ENCODE measurements around the gene LSS. TPM values are rescaled to one million over a fixed set of nuclear protein-coding genes. Genes with fewer than 3 reads are reported as not detected.

Gene LSS
- total and polyA plus RNA-seq, 3 experiments from 2014 or later = 16.1 to 20.4 (median 19.6) TPM

DNA sequence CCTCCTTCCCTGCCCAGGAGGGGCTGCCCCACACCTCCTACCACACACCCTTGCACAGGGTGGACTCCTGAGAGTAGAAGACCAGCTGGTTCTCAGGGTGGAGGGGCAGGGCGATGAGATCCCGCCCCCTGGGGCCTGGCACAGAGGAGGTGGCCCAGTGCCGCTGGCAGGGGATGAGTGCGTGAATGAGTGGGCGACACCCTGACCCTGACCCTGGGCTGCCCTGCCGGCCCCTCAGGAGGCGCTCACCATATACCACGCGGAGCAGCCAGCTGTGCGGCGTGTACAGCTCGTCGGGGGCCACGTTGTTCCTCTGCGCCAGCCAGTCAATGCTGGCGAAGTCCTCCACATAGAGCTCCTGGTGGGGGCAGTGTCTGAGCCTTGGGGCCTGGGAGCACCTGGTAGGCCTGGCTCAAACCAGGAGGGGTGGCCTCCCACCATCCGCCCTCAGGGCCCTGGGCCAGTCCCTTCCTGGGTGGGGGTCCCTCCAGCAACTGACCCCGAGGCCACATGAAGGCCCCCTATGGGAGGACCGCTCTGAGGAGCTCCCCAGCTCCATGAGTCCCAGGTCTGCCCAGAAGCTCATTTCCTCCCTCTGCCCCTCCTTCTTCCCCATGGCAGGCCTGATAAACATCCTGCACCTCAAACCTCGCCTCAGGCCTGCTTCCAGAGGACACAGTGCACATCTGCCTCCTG, 13.0 kb downstream of the LSS start:
- POLR2A ChIA-PET = no interaction called here
- no peaks in the 10 kb centered on the region for H3K27me3 ChIP-seq (ENCODE audit: insufficient read depth, low read length, poor library complexity, severe bottlenecking)
- H3K36me3 Mint-ChIP-seq = peaks cover 0 to 58% (median 0%) of the 10 kb centered on the region in 3 donors
- no peaks in the 10 kb centered on the region for H3K27me3 Mint-ChIP-seq
- DNase-seq = peak in 1 of 5 donors; percentile 35
- no peaks in the 10 kb centered on the region for H3K4me1 ChIP-seq (ENCODE audit: insufficient read depth, low read length)
- no peaks in the 10 kb centered on the region for H3K9me3 ChIP-seq (ENCODE audit: low read length)
- H3K4me1 Mint-ChIP-seq = peaks cover 0 to 4% (median 0%) of the 10 kb centered on the region in 3 donors
- no peak overlapping the region for H3K27ac ChIP-seq (ENCODE audit: low read depth, low read length)
- peak overlapping the region in 2 of 8 donors; percentile 40 to 82 for H3K27ac Mint-ChIP-seq
- no peak overlapping the region for H3K4me3 ChIP-seq (ENCODE audit: low read length)
- H3K4me3 Mint-ChIP-seq = no peak overlapping the region
- CTCF ChIA-PET = no interaction called here
- H3K36me3 ChIP-seq (ENCODE audit: insufficient read depth, low read length) = no peaks in the 10 kb centered on the region
- H3K9me3 Mint-ChIP-seq = no peaks in the 10 kb centered on the region

DNA sequence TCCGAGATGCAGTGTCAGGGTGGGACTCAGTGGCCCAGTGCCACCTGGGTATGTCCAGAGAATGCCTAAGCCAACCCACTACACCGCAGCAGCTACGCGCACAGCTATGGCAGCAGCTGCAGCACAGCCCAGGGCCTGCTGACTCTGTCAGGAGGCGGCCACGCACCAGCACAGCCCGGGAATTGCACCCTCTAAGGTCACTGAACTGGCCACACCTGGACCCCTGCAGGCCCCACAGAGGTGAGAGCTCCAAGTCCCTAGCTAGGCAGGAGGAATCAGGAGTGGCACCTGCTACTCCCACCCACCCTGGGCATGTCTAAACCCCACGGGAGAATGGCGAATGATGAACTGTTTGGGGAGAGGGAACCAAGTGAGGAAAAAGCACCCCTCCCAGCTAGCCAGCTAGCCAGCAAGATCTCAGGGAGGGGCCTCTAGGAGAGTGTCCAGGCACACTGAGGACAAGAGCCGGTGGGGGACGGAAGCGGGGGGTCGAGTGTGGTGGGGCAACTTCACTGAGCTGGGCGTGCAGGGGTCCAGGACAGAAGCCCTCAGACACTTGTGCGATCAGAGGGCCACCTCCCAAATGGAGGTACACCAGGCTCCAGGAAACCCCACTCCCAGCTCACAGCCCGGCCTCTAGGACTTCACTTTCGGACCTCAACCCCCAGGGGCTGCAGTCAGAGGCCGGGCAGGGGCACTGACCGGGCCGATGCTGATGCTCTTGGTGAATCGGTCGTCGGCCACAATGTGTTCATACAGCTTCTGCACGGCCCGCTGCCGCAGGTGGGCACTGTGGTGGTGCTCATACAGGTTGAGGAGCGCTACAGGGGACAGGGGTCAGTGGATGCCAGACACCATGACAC, 13.9 kb downstream of the LSS start:
- ChIA-PET POLR2A (no interaction called here), CTCF (no interaction called here)
- H3K4me3 ChIP-seq (ENCODE audit: low read length) = no peak overlapping the region
- Mint-ChIP-seq H3K27ac (no peak overlapping the region), H3K4me1 (no peaks in the 10 kb centered on the region), H3K27me3 (no peaks in the 10 kb centered on the region), H3K9me3 (no peaks in the 10 kb centered on the region), H3K4me3 (no peak overlapping the region), H3K36me3 (peaks cover 0 to 54% (median 0%) of the 10 kb centered on the region in 3 donors)
- H3K9me3 ChIP-seq (ENCODE audit: low read length) = no peaks in the 10 kb centered on the region
- no peak overlapping the region for H3K27ac ChIP-seq (ENCODE audit: low read depth, low read length)
- no peaks in the 10 kb centered on the region for H3K4me1 ChIP-seq (ENCODE audit: insufficient read depth, low read length)
- H3K36me3 ChIP-seq (ENCODE audit: insufficient read depth, low read length) = no peaks in the 10 kb centered on the region
- no peaks in the 10 kb centered on the region for H3K27me3 ChIP-seq (ENCODE audit: insufficient read depth, low read length, poor library complexity, severe bottlenecking)
- peak in 1 of 5 donors; percentile 30 for DNase-seq

DNA sequence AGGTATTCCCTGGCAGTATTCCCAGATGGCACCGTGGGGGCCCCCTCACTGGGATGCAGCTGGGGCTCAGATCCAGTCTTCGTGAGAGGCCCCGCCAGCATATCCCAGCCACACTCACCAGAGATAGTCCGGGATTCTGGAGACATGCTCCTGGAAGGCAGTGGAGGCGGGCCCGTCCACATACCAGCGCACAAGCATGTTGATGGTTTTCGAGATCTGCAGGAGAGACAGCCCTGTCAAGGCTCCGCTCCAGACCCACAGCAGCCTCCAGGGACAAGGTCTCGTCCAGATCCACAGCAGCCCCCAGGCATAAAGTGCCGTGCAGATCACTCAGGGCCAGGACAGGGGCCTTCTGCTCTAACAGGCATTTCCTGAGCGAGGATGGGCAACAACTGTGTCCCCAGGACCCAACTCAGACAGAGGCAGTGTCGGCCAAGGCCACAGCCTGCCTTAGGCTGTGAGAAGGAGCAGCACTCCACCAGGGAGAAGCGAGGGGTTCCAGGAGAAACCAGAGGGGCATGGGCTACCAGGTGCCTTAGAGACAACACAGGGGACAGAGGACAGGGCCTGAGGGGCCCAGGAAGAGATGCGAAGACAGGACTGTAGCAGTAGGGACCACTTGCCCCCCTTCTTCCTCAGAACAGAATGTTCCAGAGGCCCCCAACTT, 14.8 kb downstream of the LSS start:
- H3K4me3 Mint-ChIP-seq = no peak overlapping the region
- Histone ChIP-seq H3K9me3 (ENCODE audit: low read length) (no peaks in the 10 kb centered on the region), H3K27ac (ENCODE audit: low read depth, low read length) (no peak overlapping the region), H3K4me3 (ENCODE audit: low read length) (no peak overlapping the region), H3K36me3 (ENCODE audit: insufficient read depth, low read length) (no peaks in the 10 kb centered on the region), H3K27me3 (ENCODE audit: insufficient read depth, low read length, poor library complexity, severe bottlenecking) (no peaks in the 10 kb centered on the region), H3K4me1 (ENCODE audit: insufficient read depth, low read length) (no peaks in the 10 kb centered on the region)
- no peaks in the 10 kb centered on the region for H3K4me1 Mint-ChIP-seq
- no peak overlapping the region for H3K27ac Mint-ChIP-seq
- peak in 1 of 5 donors; percentile 18 for DNase-seq
- ChIA-PET CTCF (no interaction called here), POLR2A (no interaction called here)
- no peaks in the 10 kb centered on the region for H3K27me3 Mint-ChIP-seq
- H3K36me3 Mint-ChIP-seq = peaks cover 0 to 55% (median 0%) of the 10 kb centered on the region in 3 donors
- no peaks in the 10 kb centered on the region for H3K9me3 Mint-ChIP-seq

DNA sequence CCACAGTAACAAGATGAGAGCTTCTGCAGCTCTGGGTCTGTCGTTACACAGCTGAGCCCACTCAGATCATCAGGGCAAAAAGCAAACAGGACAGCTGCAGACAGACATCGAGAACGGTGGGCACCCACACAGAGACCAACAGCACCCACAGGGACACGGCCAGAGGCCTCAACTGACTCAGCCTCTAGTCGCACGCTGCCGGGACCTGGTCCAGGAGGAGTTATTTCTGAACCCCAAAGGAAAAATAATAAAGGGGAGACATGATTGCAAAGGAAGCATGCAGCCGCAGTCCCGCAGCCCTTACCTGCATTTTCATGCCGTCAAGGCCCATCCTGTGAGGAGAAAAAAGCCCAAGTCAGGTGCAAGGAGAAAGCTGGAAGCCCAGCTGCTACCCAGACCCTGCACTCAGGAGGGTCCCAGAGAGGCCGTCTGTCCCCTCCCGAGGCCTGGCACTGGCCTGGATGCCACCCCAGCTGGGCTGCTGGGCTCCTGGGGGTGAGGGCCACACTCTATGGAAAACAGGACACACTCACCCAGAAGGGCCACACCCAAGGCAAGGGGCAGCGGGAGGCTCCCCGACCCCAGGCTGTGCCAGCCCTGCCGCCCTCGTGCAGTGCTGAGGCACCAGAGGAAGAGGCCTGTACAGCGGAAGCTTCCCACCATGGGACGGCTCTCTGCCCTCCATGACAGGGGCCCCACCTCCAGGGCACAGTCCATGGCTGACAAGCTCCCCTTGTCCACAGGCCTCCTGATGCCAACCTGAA, 15.7 kb downstream of the LSS start:
- Mint-ChIP-seq H3K4me3 (no peak overlapping the region), H3K9me3 (no peaks in the 10 kb centered on the region), H3K27ac (no peak overlapping the region), H3K36me3 (peaks cover 0 to 63% (median 0%) of the 10 kb centered on the region in 3 donors), H3K4me1 (no peaks in the 10 kb centered on the region), H3K27me3 (no peaks in the 10 kb centered on the region)
- H3K9me3 ChIP-seq (ENCODE audit: low read length) = no peaks in the 10 kb centered on the region
- no peaks in the 10 kb centered on the region for H3K27me3 ChIP-seq (ENCODE audit: insufficient read depth, low read length, poor library complexity, severe bottlenecking)
- no peak for DNase-seq
- no peaks in the 10 kb centered on the region for H3K4me1 ChIP-seq (ENCODE audit: insufficient read depth, low read length)
- H3K27ac ChIP-seq (ENCODE audit: low read depth, low read length) = no peak overlapping the region
- ChIA-PET POLR2A (no interaction called here), CTCF (no interaction called here)
- H3K36me3 ChIP-seq (ENCODE audit: insufficient read depth, low read length) = no peaks in the 10 kb centered on the region
- no peak overlapping the region for H3K4me3 ChIP-seq (ENCODE audit: low read length)

DNA sequence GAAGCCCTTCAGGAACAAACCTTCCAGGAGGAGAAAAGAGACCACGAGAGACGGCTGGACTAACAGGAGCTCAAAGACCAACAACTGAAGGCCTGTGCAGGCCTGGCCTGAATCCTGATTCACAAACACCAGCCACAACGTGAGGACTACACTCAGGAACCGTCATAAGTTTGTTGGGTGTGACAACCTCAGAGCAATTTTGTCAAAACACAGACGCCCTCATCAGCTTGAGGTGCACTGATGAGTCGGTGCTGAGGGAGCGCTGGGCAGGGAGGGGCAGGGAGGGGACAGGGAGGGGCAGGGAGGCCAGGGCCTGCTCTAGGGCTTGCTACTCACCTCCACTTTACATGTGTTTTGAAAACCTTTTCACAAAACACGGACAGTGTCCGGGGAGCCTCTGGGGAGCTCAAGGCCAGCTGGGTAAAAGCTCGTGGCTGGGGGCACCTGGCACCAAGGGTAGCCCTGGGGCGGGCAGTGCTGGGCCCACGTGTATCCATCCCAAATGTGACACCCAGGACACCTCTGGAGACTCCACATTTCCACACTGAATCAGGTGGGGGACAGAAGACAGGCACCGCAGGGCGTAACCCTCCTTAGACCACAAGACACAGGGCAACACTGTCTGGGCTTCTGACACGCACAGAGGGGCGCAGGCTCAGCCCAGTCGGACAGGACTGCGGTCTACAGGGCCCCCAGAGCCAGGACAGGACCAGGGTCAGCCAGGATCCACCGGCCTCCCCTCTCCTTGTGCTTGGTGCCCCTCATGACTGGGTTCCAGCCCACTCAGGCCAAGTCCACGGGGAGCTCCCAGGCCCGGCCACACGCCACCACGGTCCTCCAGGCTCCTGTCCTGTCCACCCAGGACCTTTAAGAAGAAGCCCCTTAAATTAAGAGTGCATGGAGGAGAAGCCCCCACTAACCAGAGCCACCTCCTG, 16.5 kb downstream of the LSS start:
- CTCF ChIA-PET = no interaction called here
- POLR2A ChIA-PET = no interaction called here
- H3K27me3 ChIP-seq (ENCODE audit: insufficient read depth, low read length, poor library complexity, severe bottlenecking) = no peaks in the 10 kb centered on the region
- no peak overlapping the region for H3K4me3 ChIP-seq (ENCODE audit: low read length)
- no peak for DNase-seq
- H3K9me3 ChIP-seq (ENCODE audit: low read length) = no peaks in the 10 kb centered on the region
- H3K27ac Mint-ChIP-seq = peak overlapping the region in 1 of 8 donors; percentile 93
- no peaks in the 10 kb centered on the region for H3K4me1 ChIP-seq (ENCODE audit: insufficient read depth, low read length)
- no peak overlapping the region for H3K27ac ChIP-seq (ENCODE audit: low read depth, low read length)
- H3K4me3 Mint-ChIP-seq = no peak overlapping the region
- H3K36me3 ChIP-seq (ENCODE audit: insufficient read depth, low read length) = no peaks in the 10 kb centered on the region
- no peaks in the 10 kb centered on the region for H3K4me1 Mint-ChIP-seq
- no peaks in the 10 kb centered on the region for H3K9me3 Mint-ChIP-seq
- no peaks in the 10 kb centered on the region for H3K27me3 Mint-ChIP-seq
- peaks cover 0 to 64% (median 0%) of the 10 kb centered on the region in 3 donors for H3K36me3 Mint-ChIP-seq

DNA sequence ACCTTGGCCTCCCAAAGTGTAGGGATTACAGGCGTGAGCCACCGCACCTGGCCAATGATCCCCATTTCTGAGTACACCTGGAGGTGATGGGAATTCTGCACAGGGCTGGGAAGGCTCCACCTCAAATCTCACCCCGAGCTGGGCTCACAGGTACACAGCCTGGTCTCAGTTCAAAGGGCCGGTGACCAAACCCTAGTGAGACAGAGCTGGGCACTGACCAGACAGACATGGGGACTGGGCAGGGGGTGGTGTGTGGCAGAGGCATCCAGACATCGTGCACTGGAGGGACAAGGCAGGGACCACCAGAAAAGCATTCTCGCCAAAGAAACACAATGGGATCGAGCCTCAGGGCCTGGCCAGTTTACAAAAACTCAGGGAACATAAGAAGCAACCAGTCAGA, 17.2 kb downstream of the LSS start:
- Mint-ChIP-seq H3K36me3 (peaks cover 0 to 66% (median 0%) of the 10 kb centered on the region in 3 donors), H3K27ac (peak overlapping the region in 1 of 8 donors; percentile 93), H3K9me3 (no peaks in the 10 kb centered on the region), H3K27me3 (no peaks in the 10 kb centered on the region), H3K4me3 (no peak overlapping the region), H3K4me1 (no peaks in the 10 kb centered on the region)
- H3K4me3 ChIP-seq (ENCODE audit: low read length) = no peak overlapping the region
- no peaks in the 10 kb centered on the region for H3K27me3 ChIP-seq (ENCODE audit: insufficient read depth, low read length, poor library complexity, severe bottlenecking)
- peak in 1 of 5 donors; percentile 20 for DNase-seq
- H3K9me3 ChIP-seq (ENCODE audit: low read length) = no peaks in the 10 kb centered on the region
- no peaks in the 10 kb centered on the region for H3K36me3 ChIP-seq (ENCODE audit: insufficient read depth, low read length)
- no peak overlapping the region for H3K27ac ChIP-seq (ENCODE audit: low read depth, low read length)
- POLR2A ChIA-PET = no interaction called here
- CTCF ChIA-PET = no interaction called here
- H3K4me1 ChIP-seq (ENCODE audit: insufficient read depth, low read length) = no peaks in the 10 kb centered on the region

DNA sequence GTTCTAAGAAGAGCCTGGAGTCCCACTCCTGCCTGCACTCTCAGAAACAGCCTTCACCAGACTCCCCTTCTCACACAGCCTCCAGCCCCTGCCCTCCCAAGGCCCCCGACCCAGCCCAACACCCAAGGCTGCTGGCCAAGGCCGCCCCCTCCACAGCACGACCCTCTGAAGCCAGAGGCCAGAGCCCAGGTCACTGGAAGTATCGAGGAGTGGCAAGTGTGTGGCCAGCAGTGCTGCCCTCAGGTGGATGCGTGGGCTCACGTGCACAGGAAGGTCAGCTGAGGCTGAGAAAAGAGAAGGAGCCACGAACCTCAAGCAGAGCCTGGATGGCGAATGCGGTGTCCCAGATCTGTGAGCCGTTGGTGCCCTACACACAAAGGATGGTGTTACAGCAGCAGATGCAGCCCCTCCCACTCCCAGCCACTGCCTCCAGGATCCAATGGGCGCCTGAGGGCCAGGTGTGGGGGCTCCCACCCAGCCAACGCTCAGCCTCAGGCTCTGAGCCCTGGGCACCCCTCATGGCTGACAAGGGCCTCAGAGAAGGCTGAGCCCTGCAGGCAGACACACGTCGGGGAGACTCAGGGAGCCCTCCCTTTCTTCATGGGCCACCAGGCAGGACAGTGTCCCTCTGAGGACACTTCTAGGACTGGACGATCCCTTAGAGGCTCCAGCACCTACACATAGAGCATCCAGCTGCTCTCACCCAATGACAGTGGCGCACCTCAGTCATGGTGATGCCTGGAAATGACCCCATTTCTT, 18.0 kb downstream of the LSS start:
- DNase-seq = peak in 1 of 5 donors; percentile 18
- Histone ChIP-seq H3K9me3 (ENCODE audit: low read length) (no peaks in the 10 kb centered on the region), H3K4me3 (ENCODE audit: low read length) (no peak overlapping the region), H3K27me3 (ENCODE audit: insufficient read depth, low read length, poor library complexity, severe bottlenecking) (no peaks in the 10 kb centered on the region), H3K4me1 (ENCODE audit: insufficient read depth, low read length) (no peaks in the 10 kb centered on the region), H3K27ac (ENCODE audit: low read depth, low read length) (no peak overlapping the region), H3K36me3 (ENCODE audit: insufficient read depth, low read length) (no peaks in the 10 kb centered on the region)
- no peaks in the 10 kb centered on the region for H3K27me3 Mint-ChIP-seq
- POLR2A ChIA-PET = no interaction called here
- peaks cover 0 to 68% (median 0%) of the 10 kb centered on the region in 3 donors for H3K36me3 Mint-ChIP-seq
- no peaks in the 10 kb centered on the region for H3K9me3 Mint-ChIP-seq
- H3K4me1 Mint-ChIP-seq = no peaks in the 10 kb centered on the region
- peak overlapping the region in 1 of 8 donors; percentile 47 for H3K27ac Mint-ChIP-seq
- CTCF ChIA-PET = no interaction called here
- H3K4me3 Mint-ChIP-seq = no peak overlapping the region

All from CD8-positive, alpha-beta memory T cell (primary cell).